Mammary epithelial cell (primary cell): ENCODE measurements around the gene PBLD.

Source experiments
- EZH2 ChIP-seq: IDR thresholded peaks from 2 replicates; pipeline ENCODE4 v1.6.1; 2012; ENCODE audit warnings: low read length, inconsistent platforms, borderline replicate concordance
- TF ChIP-seq, protein P1 (sequence below), 2 donors: IDR thresholded peaks in 1 of 2; conservative IDR thresholded peaks in 1 of 2; 2 replicates each; pipeline ENCODE4 v1.5.1; 2011 to 2012; ENCODE audit warnings: inconsistent platforms in 2 of 2, low read length in 2 of 2, mild to moderate bottlenecking in 2 of 2, control low read depth in 1 of 2, low read depth in 1 of 2; ENCODE audit not compliant: insufficient read depth in 1 of 2; ENCODE audit errors: extremely low read depth in 1 of 2

DNA sequence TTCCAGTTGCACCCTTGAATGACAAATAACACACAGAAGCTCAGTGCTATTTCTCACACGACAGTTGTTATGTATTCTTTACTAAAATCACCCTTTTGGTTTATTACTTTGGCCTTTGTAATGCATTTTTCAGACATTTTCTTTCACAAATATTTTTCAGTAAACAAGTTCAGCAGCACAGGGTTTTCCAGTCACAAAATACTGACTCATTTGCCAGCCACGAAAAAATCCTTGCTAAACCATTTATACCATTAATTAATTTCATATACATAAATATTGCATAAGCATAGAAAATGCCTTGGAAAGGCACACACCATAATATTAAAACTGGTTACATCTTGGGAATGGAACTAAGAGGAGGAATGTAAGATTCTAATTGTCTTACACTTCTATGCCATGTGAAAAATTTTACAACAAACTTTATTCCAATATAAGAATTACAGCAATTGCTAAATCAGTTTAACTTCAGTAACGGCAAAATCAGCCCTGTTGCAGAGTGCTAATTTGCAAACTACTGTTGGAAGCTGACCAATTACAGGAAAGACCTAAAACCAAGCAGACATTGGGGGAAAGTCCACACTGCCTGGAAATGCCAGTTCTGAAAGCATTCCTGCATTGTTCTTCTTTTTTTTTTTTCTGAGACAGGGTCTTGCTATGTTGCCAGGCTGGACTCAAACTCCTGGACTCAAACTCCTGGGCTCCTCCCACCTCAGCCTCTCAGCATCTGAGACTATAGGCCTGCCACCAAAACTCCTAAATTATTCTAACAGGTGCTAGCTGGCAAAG lies 31.6 kb upstream of the PBLD start:
- TF ChIP-seq, protein P1, sequence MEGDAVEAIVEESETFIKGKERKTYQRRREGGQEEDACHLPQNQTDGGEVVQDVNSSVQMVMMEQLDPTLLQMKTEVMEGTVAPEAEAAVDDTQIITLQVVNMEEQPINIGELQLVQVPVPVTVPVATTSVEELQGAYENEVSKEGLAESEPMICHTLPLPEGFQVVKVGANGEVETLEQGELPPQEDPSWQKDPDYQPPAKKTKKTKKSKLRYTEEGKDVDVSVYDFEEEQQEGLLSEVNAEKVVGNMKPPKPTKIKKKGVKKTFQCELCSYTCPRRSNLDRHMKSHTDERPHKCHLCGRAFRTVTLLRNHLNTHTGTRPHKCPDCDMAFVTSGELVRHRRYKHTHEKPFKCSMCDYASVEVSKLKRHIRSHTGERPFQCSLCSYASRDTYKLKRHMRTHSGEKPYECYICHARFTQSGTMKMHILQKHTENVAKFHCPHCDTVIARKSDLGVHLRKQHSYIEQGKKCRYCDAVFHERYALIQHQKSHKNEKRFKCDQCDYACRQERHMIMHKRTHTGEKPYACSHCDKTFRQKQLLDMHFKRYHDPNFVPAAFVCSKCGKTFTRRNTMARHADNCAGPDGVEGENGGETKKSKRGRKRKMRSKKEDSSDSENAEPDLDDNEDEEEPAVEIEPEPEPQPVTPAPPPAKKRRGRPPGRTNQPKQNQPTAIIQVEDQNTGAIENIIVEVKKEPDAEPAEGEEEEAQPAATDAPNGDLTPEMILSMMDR (conservative IDR thresholded peaks at IDR 0.05 in 1 of 2, IDR thresholded peaks at IDR 0.05 in 1 of 2; ENCODE audit: extremely low read depth in 1 of 2, insufficient read depth in 1 of 2, low read depth in 1 of 2, low read length in 2 of 2): no peak
- TF ChIP-seq EZH2: no peak
